K562 (cell line): ENCODE results near the gene ZNF300. TPM values are rescaled to one million over a fixed set of nuclear protein-coding genes. Genes with fewer than 3 reads are reported as not detected.

Source experiments
- BMI1 ChIP-seq: fragments of 150-350 bp; IDR thresholded peaks from 2 replicates; pipeline ENCODE4 v1.6.1; 2014; ENCODE audit warnings: low read length
- CGGBP1 ChIP-seq: fragments of 250-450 bp; sonication (Bioruptor Pico); IDR thresholded peaks from 2 replicates; pipeline ENCODE4 v1.9.0; 2021; ENCODE audit warnings: mild to moderate bottlenecking
- CLOCK ChIP-seq: fragments of 250-450 bp; sonication (Bioruptor Pico); IDR thresholded peaks from 2 replicates; pipeline ENCODE4 v1.4.0; 2020; ENCODE audit warnings: mild to moderate bottlenecking, moderate library complexity, borderline replicate concordance
- HES1 ChIP-seq: fragments of 450-650 bp; IDR thresholded peaks from 2 replicates; pipeline ENCODE4 v1.6.1; 2016; ENCODE audit warnings: low read depth, mild to moderate bottlenecking, moderate library complexity
- SMC3 ChIP-seq: conservative IDR thresholded peaks from 2 replicates; pipeline ENCODE4 v1.6.1; 2011; ENCODE audit warnings: low read depth, low read length, improper control_type of control experiment; ENCODE audit not compliant: insufficient read depth
- TSHZ1 ChIP-seq: fragments of 250-450 bp; sonication (Bioruptor Pico); IDR thresholded peaks from 2 replicates; pipeline ENCODE4 v1.4.0; 2020; ENCODE audit warnings: mild to moderate bottlenecking, moderate library complexity
- ZNF134 ChIP-seq: fragments of 250-450 bp; sonication (Bioruptor Pico); conservative IDR thresholded peaks from 2 replicates; pipeline ENCODE4 v1.4.0; 2020
- ZNF395 ChIP-seq: fragments of 200-800 bp; sonication (Bioruptor generic); IDR thresholded peaks from 2 replicates; pipeline ENCODE4 v1.6.1; 2017; ENCODE audit warnings: missing genetic modification characterization, missing compliant biosample characterization
- ZNF75A ChIP-seq: fragments of 450-650 bp; formaldehyde crosslinking; IDR thresholded peaks from 2 replicates; pipeline ENCODE4 v1.4.0; 2020; ENCODE audit warnings: mild to moderate bottlenecking
- polyA plus RNA-seq, 8 experiments: library from polyadenylated mRNA; depleted of rRNA in 4 of 8; stranded (reverse) in 5 of 8; unstranded in 3 of 8; fragments of >200 nt; fragmentation: Nextera tagmentation in 2 of 8; fragmentation: Illumina TruSeq in 1 of 8; extraction: Ambion mirVana in 2 of 8; extraction: Trizol in 1 of 8; gene quantifications; 2 replicates each; pipeline versions ENCODE4 v1.2.1 to v1.2.3, GENCODE V29; 2011 to 2014; ENCODE audit warnings: inconsistent platforms in 1 of 8, missing spikeins in 1 of 8
- total RNA-seq, 7 experiments: library from RNA; depleted of rRNA in 6 of 7; stranded (reverse); fragments of >200 nt in 6 of 7; fragmentation: Illumina TruSeq in 2 of 7; extraction: Trizol in 2 of 7; gene quantifications; 2 replicates each; pipeline versions ENCODE4 v1.2.1 to v1.2.3, GENCODE V29; 2011 to 2021; ENCODE audit warnings: low replicate concordance in 1 of 7

Gene ZNF300
- total and polyA plus RNA-seq, 9 of the 15 experiments (the other 6 are each of a cell fraction or from before 2014, with no cell fraction given), result 4.4 to 13.2 (median 11.1) TPM

GRCh38 chr5:150853561-150853960 lies 51.2 kb downstream of the ZNF300 start (continued):
- TF ChIP-seq CLOCK (CRISPR knock-in tag) (no peak), ZNF395 (CRISPR knock-in tag) (no peak), ZNF134 (CRISPR knock-in tag) (no peak), TSHZ1 (CRISPR knock-in tag) (no peak), HES1 (no peak), CGGBP1 (no peak), SMC3 (no peak), BMI1 (no peak), ZNF75A (CRISPR knock-in tag) (no peak)
